ENCODE measurements around the gene RUNX1.
A peak's percentile ranks its signal among the peaks of the same experiment; 100 is the strongest.
"Not testable (repeated sequence)": the region's sequence is repeated elsewhere in the genome, so short reads cannot be mapped to it uniquely, and the experiment has no call there.

Gene RUNX1

DNA sequence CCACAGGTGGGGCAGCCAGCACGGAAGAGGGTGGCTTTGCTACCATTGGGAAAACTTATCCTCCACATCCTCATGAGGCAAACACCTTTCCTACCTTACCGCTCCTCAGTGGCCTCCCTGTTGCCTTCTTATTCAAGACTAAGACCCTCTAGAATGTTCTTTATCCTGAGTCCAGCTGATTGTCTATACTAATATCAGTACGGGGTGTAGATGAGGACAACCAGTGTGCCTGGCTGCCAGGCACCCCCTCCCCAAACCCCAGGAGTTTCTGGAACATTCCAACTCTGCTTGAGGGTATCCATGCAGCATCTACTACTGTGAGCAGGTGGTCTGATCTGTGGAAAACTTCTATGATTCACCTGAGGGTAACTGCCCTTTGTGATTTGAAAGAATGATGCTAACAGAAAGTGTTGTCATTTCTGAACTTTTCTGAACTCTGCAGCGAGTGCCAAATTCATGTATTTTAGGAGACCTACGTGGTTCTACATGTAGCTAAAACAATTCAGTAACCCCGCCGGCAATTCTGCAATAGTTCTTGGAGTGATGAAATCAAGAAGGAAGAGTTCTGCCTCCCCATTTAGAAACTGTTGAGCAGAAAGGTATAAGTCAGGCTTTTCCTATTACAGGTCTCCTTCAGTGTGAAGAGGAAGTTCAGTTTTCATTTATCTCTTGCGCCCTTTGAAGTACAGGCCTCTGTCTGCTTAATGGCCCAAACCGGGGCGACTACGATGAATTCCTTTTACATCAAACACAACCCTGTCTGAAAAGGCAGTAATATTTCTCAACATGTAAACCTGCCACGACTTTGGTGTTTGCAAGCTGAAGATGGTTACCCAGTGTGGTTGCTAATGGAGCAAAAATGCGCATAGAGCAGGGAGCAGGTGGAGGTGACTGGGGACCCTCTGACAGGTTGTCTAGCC, 80.4 kb downstream of the RUNX1 start:
- DNase-seq: peak; percentile 53

GRCh38 chr21:34967509-34968289, 81.4 kb downstream of the RUNX1 start:
- DNase-seq: peak; percentile 27

- DNase-seq: not testable (repeated sequence)
Observed at GRCh38 chr21:34966881-34967280, 82.2 kb downstream of the RUNX1 start.

DNA sequence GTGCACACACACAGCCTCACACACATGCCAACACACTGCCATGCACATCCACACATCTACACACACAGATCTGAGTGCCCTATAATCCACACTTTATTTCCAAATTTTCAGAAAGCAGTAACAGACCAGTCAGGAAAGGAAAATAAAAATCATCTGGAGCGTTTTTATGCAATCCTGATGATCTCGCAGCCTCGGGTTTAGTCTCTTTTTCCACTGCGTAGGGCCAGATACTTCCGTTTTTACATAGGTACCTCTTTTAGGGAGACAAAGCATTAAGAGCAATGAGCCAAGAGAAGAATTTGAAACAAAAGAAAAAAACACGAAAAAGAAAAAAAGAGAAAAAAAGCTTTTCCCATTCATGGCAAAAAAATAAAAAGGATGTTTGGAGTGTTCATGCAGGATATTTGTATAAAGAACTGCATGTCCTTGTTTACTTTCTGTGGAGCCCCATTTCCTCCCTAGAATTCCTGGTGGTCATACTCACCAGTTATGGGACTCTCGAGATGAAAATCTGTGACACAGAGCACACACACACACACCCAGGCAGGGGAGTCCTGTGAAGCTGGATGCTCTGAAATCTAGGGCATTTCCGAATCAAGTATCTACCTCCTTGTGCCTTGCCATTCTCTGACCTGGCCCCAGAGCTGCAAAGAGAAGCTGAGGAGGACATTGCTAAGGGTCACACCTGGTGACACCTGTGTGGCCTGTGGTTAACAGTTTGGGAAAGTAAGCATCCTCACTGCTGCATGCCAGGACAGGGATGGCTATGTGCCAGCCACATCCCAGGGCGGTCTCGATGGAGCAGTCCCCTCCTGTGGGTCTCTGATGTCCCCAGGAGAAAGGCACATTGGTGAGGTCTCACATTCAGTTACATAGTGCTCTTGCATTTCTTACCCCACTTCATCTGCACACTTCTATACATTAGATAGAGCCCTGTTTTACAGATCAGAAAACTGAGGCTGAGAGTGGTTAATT, 83.6 kb downstream of the RUNX1 start:
- peak; percentile 39 for DNase-seq

- DNase-seq: no peak
Observed at GRCh38 chr21:34962586-34963222, 86.4 kb downstream of the RUNX1 start.

- DNase-seq: no peak
Observed at GRCh38 chr21:34962136-34962535, 87.0 kb downstream of the RUNX1 start.

DNA sequence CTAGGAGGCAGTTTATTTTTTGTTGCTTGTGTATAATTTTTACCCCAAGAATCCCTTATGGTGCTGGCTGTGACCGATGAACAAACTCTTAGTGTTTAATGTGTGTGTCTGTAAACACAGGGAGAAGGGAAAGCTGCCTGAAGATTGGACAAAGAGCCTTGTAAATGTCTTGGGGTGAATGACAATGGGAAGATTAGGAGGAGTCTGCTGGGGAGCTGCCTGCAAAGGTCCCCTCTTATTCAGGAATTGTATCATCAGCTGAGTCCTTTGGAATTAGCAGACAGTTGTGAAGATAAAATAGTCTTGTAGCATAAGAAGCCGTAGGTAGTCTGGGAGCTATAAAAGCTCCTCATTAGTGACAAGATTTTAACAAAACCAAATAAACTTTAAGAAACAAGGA, 88.4 kb downstream of the RUNX1 start:
- no peak for DNase-seq

DNA sequence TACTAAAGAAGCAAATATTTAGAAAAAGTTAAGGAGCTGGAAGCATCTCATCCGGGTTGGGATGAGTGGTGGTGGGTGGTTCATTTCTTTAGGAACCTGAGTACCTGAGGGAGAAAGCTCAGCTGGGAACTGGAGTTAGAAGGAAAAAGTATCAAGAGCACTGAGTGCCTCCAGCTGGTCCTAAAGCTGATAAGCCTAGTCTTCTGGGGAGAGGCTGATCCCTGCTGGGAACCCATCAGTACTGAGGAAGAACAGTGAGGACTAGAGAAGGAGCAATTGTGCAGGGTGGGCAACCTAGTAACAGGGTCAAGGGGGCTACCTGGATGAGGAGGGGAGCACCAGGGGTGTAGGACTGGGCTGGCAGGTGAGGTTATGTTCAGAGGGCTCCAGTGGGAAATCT, 89.5 kb downstream of the RUNX1 start:
- no peak for DNase-seq

DNA sequence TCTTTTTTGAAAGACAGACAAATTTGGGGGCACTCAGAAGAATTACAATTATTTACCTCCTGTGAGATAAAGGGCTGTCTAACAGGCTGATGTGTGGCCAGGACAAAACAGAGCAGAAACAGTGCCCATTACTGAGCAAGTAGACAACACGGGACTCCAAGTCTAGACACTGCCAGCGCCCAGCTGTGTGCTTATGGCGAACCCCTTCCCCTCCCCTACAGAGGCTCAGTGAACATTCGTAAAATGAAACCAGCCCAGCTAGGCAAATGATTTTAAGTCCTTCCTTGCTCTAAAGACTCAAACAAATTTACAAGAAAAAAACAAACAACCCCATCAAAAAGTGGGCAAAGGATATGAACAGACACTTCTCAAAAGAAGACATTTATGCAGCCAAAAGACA, 91.1 kb downstream of the RUNX1 start:
- DNase-seq: no peak

- DNase-seq: peak; percentile 47
Observed at GRCh38 chr21:34956416-34957316, 92.4 kb downstream of the RUNX1 start.

DNA sequence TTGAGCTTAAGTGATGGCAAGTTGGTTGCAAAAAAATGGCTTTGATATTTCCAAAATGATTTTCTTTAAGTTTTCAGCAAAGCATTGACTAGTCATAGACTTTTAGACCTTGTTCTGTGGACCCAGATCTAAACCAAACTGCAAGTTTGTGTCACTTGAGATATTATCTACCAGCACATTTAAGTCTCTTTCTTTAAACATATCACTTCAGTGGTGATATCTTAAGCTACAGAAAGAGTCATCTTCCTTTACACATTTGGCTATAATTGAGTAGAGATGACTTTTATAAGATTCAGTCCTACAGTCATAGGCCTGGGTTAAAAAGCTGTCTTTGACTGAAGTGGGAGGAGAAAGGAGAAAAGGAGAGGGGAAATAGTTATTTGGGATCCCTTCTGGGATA, 95.2 kb downstream of the RUNX1 start:
- peak; percentile 37 for DNase-seq

DNA sequence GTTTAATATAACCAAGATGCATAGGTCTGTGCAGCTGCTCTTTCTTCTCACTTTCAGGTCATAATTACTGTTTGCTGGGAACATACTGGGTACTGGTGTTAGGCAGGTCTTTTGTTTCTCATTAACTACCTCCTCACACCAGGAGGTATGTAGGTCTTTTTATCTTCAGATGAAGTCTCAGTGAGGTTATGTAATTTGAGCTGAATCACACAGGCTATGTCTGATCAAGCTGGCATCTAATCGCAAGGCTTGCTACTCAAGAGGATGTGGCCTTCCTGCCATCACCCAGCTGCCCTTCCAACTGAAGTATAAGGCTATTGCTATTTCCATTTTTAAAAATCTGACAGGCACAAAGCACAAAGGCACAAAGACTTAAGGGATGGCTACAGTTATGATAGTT, 96.4 kb downstream of the RUNX1 start:
- peak; percentile 73 for DNase-seq

DNA sequence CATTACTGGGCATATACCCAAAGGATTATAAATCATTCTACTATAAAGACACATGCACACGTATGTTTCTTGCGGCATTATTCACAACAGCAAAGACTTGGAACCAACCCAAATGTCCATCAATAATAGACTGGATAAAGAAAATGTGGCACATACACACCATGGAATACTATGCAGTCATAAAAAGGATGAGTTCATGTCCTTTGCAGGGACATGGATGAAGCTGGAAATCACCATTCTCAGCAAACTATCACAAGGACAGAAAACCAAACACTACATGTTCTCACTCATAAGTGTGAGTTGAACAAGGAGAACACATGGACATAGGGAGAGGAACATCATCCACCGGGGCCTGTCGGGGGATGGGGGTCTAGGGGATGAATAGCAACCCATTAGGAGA, 97.2 kb downstream of the RUNX1 start:
- DNase-seq: not testable (repeated sequence)

DNA sequence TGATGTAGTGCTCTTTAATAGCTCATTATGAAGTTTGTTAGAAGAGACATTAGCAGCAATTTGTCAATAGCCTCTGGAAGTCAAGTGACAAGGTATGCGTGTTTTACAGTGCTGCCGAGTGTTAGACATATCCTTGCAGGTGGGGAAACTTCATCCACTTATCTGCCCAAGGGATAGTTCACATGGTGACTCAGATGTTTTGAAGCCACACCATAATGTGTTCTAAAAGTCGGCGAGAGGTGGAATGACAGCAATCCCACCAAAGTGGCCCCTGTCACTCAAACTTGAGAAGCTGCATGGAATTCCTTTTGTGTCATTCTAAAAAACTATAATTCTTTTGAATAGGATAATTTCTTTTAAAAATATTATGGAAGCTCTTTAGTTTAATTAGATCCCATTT, 98.1 kb downstream of the RUNX1 start:
- DNase-seq: no peak

GRCh38 chr21:34949499-34949898, 99.6 kb downstream of the RUNX1 start:
- no peak for DNase-seq

DNA sequence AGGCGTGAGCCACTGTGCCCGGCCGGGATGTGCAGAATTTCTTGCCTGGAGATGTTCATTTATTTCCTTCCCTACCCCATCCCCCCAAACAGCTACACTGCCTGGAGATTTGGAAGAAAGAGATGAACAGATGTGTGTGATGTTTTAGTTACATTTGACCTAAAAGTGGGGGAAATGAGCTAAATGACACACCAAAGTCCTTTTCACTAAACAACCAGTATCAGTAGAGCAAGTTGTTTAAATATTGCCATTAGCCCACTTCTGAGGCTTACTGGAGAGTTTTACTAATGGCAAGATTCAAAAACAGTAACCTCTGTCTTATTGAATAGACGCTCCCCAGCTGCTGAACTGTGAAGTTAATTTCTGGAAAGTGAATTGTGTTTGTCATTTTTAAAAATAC, 100.1 kb downstream of the RUNX1 start:
- no peak for DNase-seq

GRCh38 chr21:34948157-34948556, 100.9 kb downstream of the RUNX1 start:
- DNase-seq: no peak

DNA sequence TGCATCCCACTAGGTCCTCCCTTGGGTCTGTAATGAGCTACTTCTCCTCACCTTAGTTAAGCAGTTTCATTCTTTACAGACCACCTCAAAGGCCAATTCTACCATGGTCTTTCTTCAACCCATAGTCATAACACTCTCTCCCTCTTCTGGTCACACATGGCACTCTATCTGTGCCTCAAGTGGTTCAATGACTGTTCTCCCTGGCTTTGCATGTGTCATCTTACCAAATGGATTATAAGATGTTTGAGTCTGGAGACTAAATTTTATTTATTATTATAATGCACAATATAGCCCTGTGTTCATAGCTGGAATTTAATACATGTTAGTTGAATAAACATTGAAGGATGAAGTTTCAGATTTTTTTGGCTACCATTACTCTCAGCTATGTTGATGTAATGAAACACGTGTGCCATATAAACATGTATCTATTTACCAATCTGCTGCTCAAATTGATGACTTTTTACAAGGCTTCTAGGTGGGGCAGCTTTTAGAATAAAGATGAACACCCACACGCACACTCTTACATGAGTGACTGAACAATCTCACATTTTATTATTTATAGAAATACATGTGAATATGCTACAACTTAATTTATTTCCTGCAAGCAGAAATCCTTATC, 102.1 kb downstream of the RUNX1 start:
- peak; percentile 56 for DNase-seq

GRCh38 chr21:34946385-34946840, 102.7 kb downstream of the RUNX1 start:
- peak; percentile 75 for DNase-seq

- DNase-seq: no peak
Observed at GRCh38 chr21:34945288-34945687, 103.8 kb downstream of the RUNX1 start.
